NCI-H2107 (cell line): ENCODE data around the gene IRX6.

Experiments used
- DNase-seq: peaks from one replicate; lab custom pipeline; 2025; lab: John Stamatoyannopoulos, UW

The IRX6 gene

DNA sequence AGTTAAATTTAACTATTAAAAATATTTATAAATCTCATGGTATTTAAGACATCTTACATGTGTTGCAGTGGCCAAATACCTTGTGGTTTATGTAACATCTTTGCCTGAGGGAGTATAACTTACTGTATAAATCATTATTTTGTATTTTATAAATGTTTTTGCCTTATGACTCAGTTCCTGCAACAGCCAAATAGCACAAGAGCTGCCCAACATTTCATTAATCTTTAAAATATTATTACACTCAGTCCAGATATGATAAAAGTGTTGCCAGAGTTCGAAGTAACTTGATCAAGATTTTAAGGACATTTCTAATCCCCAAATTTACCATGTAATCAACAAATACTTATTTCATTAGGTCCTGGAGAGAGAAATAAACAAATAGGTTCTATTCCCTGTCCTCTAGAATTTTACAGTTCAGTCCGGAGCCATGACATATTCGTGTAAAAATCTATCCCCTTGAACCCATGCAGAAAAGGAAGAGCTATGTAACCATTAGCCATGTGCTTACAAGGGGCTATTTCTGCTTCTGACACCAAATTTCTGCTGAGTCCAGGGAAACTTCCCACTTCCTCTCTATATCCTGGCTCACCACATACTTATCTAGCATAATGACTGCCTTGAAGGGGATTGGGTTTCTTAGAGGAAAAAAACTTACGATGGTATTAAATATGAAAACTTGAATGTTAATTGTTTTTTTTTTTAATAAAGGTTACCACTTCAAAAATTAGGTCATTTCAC lies 44.0 kb downstream of the IRX6 start:
- DNase-seq: no peak

DNA sequence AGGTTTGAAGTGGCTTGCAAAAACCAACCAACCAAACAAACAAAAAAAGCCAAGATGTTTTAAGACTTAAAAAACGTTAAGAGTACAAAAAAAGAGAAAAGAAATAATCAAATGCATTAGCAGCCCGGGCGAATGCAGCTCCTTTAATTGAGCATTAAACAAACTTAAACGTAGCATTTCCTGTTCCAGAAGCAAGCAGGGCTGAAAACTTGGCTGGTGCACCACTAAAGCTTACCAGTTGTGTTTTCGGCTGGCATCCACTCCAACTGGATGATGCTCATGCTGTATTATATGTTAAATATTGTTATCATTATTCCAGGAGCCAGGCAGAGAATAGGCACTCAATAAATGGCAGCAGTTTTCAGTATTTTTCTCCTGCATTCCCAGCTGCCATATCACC lies 45.1 kb downstream of the IRX6 start:
- DNase-seq: no peak

DNA sequence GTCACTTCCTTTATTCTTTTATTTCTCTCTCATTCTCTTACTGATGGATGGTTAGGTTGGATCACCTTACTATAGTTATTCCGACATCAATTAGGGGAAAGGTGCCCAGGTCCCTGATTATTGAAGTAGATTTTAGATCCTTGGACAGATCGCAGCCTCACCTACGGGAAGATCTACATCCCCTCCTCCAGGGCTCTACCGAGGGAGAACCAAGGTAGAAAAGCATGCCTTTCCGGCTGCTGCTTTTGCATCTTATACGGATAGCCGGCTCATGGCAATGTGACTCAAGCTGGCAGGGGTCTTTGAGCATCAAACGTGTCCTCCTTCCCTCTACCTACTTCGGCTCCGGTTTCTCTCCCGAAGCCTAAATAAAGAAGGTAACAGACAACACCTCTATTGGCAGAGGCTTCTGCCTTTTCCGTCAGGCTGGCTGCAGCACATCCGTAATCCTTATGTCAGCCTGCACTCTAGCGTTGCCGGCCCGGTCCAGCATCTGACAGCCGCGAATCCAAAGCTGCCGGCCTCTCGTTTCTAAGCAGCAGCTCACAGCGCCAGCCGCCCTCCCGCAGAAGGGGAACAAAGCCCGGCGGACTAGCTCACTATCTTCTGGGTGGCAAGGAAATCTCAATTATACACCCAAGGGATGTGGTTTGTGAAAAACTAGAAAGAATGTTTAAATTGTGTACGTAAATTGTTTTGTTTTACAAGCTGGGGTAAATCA lies 46.9 kb downstream of the IRX6 start:
- DNase-seq: no peak

DNA sequence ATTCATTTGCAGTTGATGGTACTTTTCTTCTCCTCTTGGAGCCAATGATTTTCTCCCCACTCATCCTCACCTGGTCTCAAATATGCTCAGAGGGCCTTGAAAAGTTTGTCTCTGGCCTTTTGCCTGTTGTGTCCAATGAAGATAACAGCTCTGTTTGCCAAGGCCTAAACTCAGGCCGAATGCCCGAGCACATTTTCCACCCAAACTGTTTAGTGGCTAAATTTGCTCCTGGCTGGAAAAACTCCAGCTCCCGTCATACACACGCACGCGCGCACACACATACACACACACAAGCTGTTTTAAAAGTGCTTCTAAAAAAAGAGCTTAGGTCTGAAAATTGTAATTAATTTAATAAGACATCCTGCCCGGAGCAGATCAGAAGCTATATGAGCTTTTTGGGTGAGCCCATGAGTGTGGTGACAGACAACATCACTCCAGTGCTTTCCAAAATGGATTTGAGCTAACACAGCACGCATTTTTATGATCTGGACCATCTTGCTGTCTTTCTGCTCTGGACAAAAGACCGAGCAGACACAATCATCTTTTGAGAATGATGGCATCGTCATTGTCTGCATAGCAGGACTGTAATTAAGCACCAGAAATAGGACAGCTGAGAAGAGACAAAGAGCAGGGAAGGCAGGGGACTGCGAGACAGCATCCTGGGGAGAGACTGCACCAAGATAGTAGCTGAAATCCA lies 48.9 kb downstream of the IRX6 start:
- DNase-seq: no peak

GRCh38 chr16:55373489-55373832 lies 49.5 kb downstream of the IRX6 start:
- no peak for DNase-seq

GRCh38 chr16:55376045-55376444 lies 52.0 kb downstream of the IRX6 start:
- DNase-seq: no peak

GRCh38 chr16:55376567-55377167 lies 52.7 kb downstream of the IRX6 start:
- no peak for DNase-seq

DNA sequence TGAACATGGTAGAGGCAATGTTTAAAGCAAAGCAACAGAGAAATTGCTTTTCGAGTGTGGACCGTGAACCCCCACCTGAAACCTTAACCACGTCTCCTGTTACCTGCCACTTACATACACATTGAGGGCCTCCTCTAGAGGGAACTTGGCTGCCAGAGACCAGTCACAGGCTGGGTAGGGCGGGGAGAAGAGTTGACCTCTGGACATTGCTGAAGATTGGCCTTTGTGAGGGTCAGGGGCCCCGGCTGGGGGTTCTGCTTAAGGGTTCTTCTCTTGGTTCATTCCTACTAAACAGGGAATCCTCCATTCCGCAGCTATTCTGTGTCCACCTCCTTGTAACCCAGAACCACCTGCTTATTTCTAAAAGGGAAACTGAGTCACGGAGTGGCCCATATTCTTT lies 53.8 kb downstream of the IRX6 start:
- no peak for DNase-seq

DNA sequence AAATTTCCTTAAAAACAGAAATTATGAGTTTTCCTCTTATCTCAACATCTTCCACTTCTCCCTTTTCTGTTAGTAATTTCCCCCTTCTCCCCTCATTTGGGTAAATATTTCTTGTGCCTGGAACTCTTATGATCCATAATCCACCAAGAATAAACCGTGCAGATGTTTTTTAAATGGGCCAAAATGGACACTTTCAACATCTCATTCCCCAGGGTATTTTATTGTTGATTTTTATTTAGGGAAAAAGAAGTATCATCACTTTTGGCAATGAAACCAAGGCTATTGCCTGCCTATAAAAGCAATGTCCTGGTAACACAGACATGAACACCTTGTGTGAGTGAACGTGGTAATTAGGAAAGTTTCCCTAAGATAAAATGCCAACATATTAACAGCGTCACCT lies 54.6 kb downstream of the IRX6 start:
- no peak for DNase-seq

- no peak for DNase-seq
Measured at GRCh38 chr16:55379371-55379770, 55.4 kb downstream of the IRX6 start.

GRCh38 chr16:55379876-55380390 lies 55.9 kb downstream of the IRX6 start:
- DNase-seq: no peak
